GM12864 (cell line): ENCODE data around the gene DHRS7C.

Experiments
- DNase-seq: peaks from one replicate; pipeline ENCODE4 v3.0.0-alpha.2; 2011; ENCODE audit warnings: low read depth
- H3K4me3 ChIP-seq: 2 replicates; pipeline ENCODE4 v1.5.1; 2011; ENCODE audit warnings: mild to moderate bottlenecking, low read depth, low read length, control low read depth
- TF ChIP-seq, protein P1 (sequence below): IDR thresholded peaks from 2 replicates; pipeline ENCODE4 v1.5.1; 2011; ENCODE audit warnings: low read depth, mild to moderate bottlenecking, moderate library complexity, low read length, control low read depth, inconsistent platforms; ENCODE audit errors: missing control alignments

Gene DHRS7C

GRCh38 chr17:9802294-9802693 is 10.9 kb upstream of the DHRS7C start:
- TF ChIP-seq, protein P1, sequence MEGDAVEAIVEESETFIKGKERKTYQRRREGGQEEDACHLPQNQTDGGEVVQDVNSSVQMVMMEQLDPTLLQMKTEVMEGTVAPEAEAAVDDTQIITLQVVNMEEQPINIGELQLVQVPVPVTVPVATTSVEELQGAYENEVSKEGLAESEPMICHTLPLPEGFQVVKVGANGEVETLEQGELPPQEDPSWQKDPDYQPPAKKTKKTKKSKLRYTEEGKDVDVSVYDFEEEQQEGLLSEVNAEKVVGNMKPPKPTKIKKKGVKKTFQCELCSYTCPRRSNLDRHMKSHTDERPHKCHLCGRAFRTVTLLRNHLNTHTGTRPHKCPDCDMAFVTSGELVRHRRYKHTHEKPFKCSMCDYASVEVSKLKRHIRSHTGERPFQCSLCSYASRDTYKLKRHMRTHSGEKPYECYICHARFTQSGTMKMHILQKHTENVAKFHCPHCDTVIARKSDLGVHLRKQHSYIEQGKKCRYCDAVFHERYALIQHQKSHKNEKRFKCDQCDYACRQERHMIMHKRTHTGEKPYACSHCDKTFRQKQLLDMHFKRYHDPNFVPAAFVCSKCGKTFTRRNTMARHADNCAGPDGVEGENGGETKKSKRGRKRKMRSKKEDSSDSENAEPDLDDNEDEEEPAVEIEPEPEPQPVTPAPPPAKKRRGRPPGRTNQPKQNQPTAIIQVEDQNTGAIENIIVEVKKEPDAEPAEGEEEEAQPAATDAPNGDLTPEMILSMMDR = no peak
- no peak overlapping the region for H3K4me3 ChIP-seq
- DNase-seq = no peak

DNA sequence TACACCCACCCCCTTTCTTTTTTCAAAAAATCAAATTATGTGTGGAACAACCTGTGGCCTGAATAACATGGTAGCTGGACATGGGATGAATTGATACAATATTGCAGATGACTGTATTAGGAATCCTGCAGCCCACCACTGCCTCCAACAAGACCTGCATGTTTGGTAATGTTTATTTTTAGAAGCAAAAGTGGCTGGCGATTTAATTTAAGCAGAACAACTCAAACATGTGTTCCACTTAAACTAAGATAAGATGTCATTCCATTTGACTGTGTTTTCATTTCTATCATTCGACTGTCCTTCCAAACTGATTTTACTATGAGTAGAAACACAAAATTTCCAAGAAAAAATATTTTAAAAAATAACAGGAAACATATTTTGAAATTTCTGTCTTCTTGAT is 10.1 kb upstream of the DHRS7C start:
- no peak overlapping the region for H3K4me3 ChIP-seq
- no peak for DNase-seq
- TF ChIP-seq, protein P1 = no peak

DNA sequence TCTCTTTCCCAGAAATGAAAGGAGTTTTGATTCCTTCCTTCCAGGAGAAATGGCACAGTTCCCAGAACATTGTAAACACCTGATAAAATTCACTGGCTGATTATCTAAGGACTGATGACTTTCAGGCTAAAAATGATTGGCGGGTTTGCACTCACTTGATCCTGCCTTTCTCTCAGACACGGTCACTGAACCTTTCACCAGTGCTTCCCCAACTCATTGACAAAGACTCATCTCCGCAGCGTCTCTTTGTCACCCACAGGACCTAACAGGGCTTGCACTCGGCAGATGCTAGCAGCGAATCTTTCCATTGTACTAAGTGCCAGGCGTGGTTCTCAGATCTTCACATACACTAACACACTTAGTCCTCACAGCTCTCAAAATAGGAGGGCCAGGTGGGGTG is 7.3 kb upstream of the DHRS7C start:
- H3K4me3 ChIP-seq = no peak overlapping the region
- TF ChIP-seq, protein P1 = no peak
- DNase-seq = no peak

DNA sequence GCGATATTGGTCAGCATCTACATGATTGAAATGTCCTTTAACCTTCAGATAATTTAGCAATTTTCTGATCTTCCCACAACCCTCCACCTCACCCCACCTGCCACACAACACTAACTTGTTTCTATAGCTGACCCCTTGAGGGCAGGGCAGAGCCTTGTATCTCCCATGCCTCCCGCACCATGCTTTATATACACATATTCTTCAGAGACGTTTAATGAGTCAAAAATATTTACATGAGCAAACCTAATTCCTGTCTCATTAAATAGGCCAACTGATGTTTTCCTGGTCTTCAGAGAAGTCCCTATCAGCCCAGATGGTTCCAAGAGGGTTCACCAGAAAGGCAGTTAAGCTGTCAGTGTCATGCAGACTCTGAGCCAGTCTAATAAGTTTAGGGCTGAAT is 6.6 kb upstream of the DHRS7C start:
- H3K4me3 ChIP-seq = no peak overlapping the region
- no peak for DNase-seq
- TF ChIP-seq, protein P1 = no peak

GRCh38 chr17:9792181-9792840 is 919 bp upstream of the DHRS7C start:
- TF ChIP-seq, protein P1 = no peak
- no peak for DNase-seq
- no peak overlapping the region for H3K4me3 ChIP-seq

- no peak for DNase-seq
- H3K4me3 ChIP-seq = no peak overlapping the region
- TF ChIP-seq, protein P1 = no peak
Observed at GRCh38 chr17:9790316-9790715, 1.1 kb downstream of the DHRS7C start.

DNA sequence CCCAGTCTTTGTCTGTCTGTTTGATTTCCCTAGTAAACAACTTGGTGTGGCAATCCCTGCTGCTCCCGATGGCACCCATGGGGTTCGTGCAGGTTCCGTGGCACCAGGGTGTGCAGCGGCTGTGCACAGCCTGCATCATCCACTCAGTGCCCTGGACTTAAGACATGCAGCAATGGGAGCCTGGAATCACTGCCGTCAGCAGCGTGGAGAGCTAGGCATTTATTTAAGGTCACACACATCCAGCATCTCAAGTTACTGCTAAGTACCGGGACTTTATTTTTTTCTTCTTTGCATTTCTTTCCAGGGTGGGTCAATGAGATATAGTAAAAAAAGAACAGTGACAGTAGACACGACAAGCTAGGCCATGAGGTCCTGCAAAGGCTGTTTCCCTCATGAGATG is 2.8 kb downstream of the DHRS7C start:
- H3K4me3 ChIP-seq = no peak overlapping the region
- TF ChIP-seq, protein P1 = no peak
- DNase-seq = no peak
